Natural killer cell (primary cell): ENCODE measurements around the gene MCM3AP. TPM values are rescaled to one million over a fixed set of nuclear protein-coding genes. Genes with fewer than 3 reads are reported as not detected.

ENCODE experiments used
- ATAC-seq, 3 donors: fragments of 150-1000 bp in 2 of 3; fragments of 200-7000 bp in 1 of 3; cut with Tn5 transposase; 1 replicate in 1 of 3; 2 replicates in 2 of 3; pipeline ENCODE4 v1.10.0; 2021; ENCODE audit warnings: mild to moderate bottlenecking in 2 of 3, moderate library complexity in 2 of 3
- DNase-seq, 2 donors: peaks; one replicate each; pipeline versions ENCODE4 v3.0.0 to v3.0.0-alpha.2; 2013 to 2021; ENCODE audit warnings: mixed read lengths in 1 of 2
- H3K27ac ChIP-seq: one replicate; pipeline ENCODE4 v1.5.1; 2013; ENCODE audit warnings: mild to moderate bottlenecking, low read length
- H3K27me3 ChIP-seq: one replicate; pipeline ENCODE4 v1.6.1; 2013; ENCODE audit warnings: low read length; ENCODE audit not compliant: control insufficient read depth, insufficient read depth
- H3K36me3 ChIP-seq: one replicate; pipeline ENCODE4 v1.6.1; 2013; ENCODE audit warnings: low read length; ENCODE audit not compliant: control insufficient read depth, insufficient read depth
- H3K4me1 ChIP-seq: one replicate; pipeline ENCODE4 v1.6.1; 2013; ENCODE audit warnings: low read length; ENCODE audit not compliant: control insufficient read depth, insufficient read depth
- H3K4me3 ChIP-seq: one replicate; pipeline ENCODE4 v1.5.1; 2013; ENCODE audit warnings: low read length
- H3K9me3 ChIP-seq: one replicate; pipeline ENCODE4 v1.6.1; 2013; ENCODE audit warnings: low read length; ENCODE audit not compliant: control insufficient read depth, insufficient read depth
- H3K27ac Mint-ChIP-seq, 2 donors: one replicate each; pipeline ENCODE4 v1.8.0; 2022; ENCODE audit warnings: mild to moderate bottlenecking in 2 of 2, mixed read lengths in 2 of 2, moderate library complexity in 1 of 2
- H3K27me3 Mint-ChIP-seq, 2 donors: one replicate each; pipeline ENCODE4 v1.8.0; 2022; ENCODE audit warnings: low read depth in 2 of 2, mixed read lengths in 2 of 2
- H3K36me3 Mint-ChIP-seq: one replicate; pipeline ENCODE4 v1.8.0; 2022; ENCODE audit warnings: mixed read lengths
- H3K4me1 Mint-ChIP-seq, 2 donors: one replicate each; pipeline ENCODE4 v1.8.0; 2022; ENCODE audit warnings: mixed read lengths in 2 of 2
- H3K4me3 Mint-ChIP-seq: one replicate; pipeline ENCODE4 v1.8.0; 2022; ENCODE audit warnings: mild to moderate bottlenecking, moderate library complexity, mixed read lengths
- H3K9me3 Mint-ChIP-seq, 2 donors: one replicate each; pipeline ENCODE4 v1.8.0; 2022; ENCODE audit warnings: mixed read lengths in 2 of 2
- CTCF ChIP-seq: fragments of 200-600 bp; IDR thresholded peaks from one replicate; pipeline ENCODE4 v1.8.0; 2022; ENCODE audit warnings: antibody characterized with exemption
- WGBS: methylation state at CpG from one replicate; pipeline ENCODE4 v1.1.7; 2013; ENCODE audit warnings: missing lambda C conversion rate; ENCODE audit not compliant: insufficient coverage; 5-methylcytosine and 5-hydroxymethylcytosine counted together
- intact Hi-C: fragments of 100-400 bp; cut with micrococcal nuclease; formaldehyde crosslinking; loops from one replicate; pipeline ENCODE4 v1.14.2; 2022
- total RNA-seq, 4 donors: library from RNA; stranded (reverse); fragments of 120-200 nt in 1 of 4; gene quantifications; one replicate each; pipeline versions ENCODE4 v1.2.3 to v1.2.4, GENCODE V29; 2013 to 2022

MCM3AP gene
- total RNA-seq, 3 donors from 2014 or later (not counting 1 experiment from before 2014, with no cell fraction given) = 143 to 172 (median 159) TPM

- Mint-ChIP-seq H3K4me3 (no peak overlapping the region), H3K4me1 (peaks cover 4 to 12% of the 10 kb centered on the region in 2 donors), H3K27me3 (no peaks in the 10 kb centered on the region), H3K36me3 (peaks cover 16% of the 10 kb centered on the region), H3K9me3 (no peaks in the 10 kb centered on the region), H3K27ac (no peak overlapping the region)
- 94% methylated on average over 34 of the region's 34 CpGs for WGBS
- Histone ChIP-seq H3K27me3 (no peaks in the 10 kb centered on the region), H3K36me3 (peaks cover 27% of the 10 kb centered on the region), H3K4me1 (no peaks in the 10 kb centered on the region), H3K4me3 (no peak overlapping the region), H3K9me3 (no peaks in the 10 kb centered on the region), H3K27ac (no peak overlapping the region)
- intact Hi-C loops = no loop called here
- no peak for ATAC-seq
- DNase-seq = no peak
- TF ChIP-seq CTCF = no peak
Measured at GRCh38 chr21:46194374-46195334, 90.8 kb downstream of the MCM3AP start.

GRCh38 chr21:46193829-46194373 is 91.5 kb downstream of the MCM3AP start:
- no peaks in the 10 kb centered on the region for H3K9me3 Mint-ChIP-seq
- H3K4me3 Mint-ChIP-seq = no peak overlapping the region
- no peak overlapping the region for H3K27ac Mint-ChIP-seq
- H3K27me3 Mint-ChIP-seq = no peaks in the 10 kb centered on the region
- Histone ChIP-seq H3K27me3 (no peaks in the 10 kb centered on the region), H3K9me3 (no peaks in the 10 kb centered on the region), H3K4me1 (no peaks in the 10 kb centered on the region), H3K27ac (no peak overlapping the region), H3K36me3 (peaks cover 27% of the 10 kb centered on the region), H3K4me3 (no peak overlapping the region)
- peaks cover 9% of the 10 kb centered on the region for H3K36me3 Mint-ChIP-seq
- DNase-seq (no peak), ATAC-seq (no peak)
- WGBS = 97% methylated on average over 10 of the region's 10 CpGs
- no peak for TF ChIP-seq CTCF
- intact Hi-C loops = no loop called here
- peaks cover 0 to 8% of the 10 kb centered on the region in 2 donors for H3K4me1 Mint-ChIP-seq

- peaks cover 27% of the 10 kb centered on the region for H3K36me3 ChIP-seq
- no peaks in the 10 kb centered on the region for H3K4me1 ChIP-seq
- H3K27ac ChIP-seq = no peak overlapping the region
- intact Hi-C loops = no loop called here
- no peak overlapping the region for H3K27ac Mint-ChIP-seq
- no peaks in the 10 kb centered on the region for H3K4me1 Mint-ChIP-seq
- no peak for ATAC-seq
- no peaks in the 10 kb centered on the region for H3K9me3 ChIP-seq
- no peaks in the 10 kb centered on the region for H3K27me3 Mint-ChIP-seq
- no peak for TF ChIP-seq CTCF
- no peak overlapping the region for H3K4me3 Mint-ChIP-seq
- no peak for DNase-seq
- H3K36me3 Mint-ChIP-seq = no peaks in the 10 kb centered on the region
- H3K9me3 Mint-ChIP-seq = no peaks in the 10 kb centered on the region
- WGBS = 97% methylated on average over 20 of the region's 20 CpGs
- H3K4me3 ChIP-seq = no peak overlapping the region
- no peaks in the 10 kb centered on the region for H3K27me3 ChIP-seq
Measured at GRCh38 chr21:46191686-46192575, 93.5 kb downstream of the MCM3AP start.
